Measurements from ENCODE around the gene DMAC2L.

DMAC2L gene

GRCh38 chr14:50366115-50366514, 54.0 kb downstream of the DMAC2L start:
- no peak for TF ChIP-seq CTCF (IDR thresholded peaks at IDR 0.05; ENCODE audit: borderline replicate concordance, insufficient read depth, low read depth, low read length)
- H3K4me3 ChIP-seq (ENCODE audit: low read depth, low read length), result no peak overlapping the region

- H3K4me3 ChIP-seq (ENCODE audit: low read depth, low read length), result no peak overlapping the region
- TF ChIP-seq CTCF (IDR thresholded peaks at IDR 0.05; ENCODE audit: borderline replicate concordance, insufficient read depth, low read depth, low read length), result no peak
Measured at GRCh38 chr14:50366589-50366988, 54.5 kb downstream of the DMAC2L start.

- H3K4me3 ChIP-seq (ENCODE audit: low read depth, low read length), result no peak overlapping the region
- TF ChIP-seq CTCF (IDR thresholded peaks at IDR 0.05; ENCODE audit: borderline replicate concordance, insufficient read depth, low read depth, low read length), result no peak
Measured at GRCh38 chr14:50371546-50371945, 59.4 kb downstream of the DMAC2L start.

GRCh38 chr14:50373959-50374358, 61.8 kb downstream of the DMAC2L start:
- TF ChIP-seq CTCF (IDR thresholded peaks at IDR 0.05; ENCODE audit: borderline replicate concordance, insufficient read depth, low read depth, low read length), result no peak
- H3K4me3 ChIP-seq (ENCODE audit: low read depth, low read length), result no peak overlapping the region

- no peak overlapping the region for H3K4me3 ChIP-seq (ENCODE audit: low read depth, low read length)
- TF ChIP-seq CTCF (IDR thresholded peaks at IDR 0.05; ENCODE audit: borderline replicate concordance, insufficient read depth, low read depth, low read length), result no peak
Measured at GRCh38 chr14:50375760-50376159, 63.6 kb downstream of the DMAC2L start.

Measured in GM12875 (cell line).